Omental fat pad (tissue), 4 donors: ENCODE data around the gene CEP350. TPM values are rescaled to one million over a fixed set of nuclear protein-coding genes. Genes with fewer than 3 reads are reported as not detected.

Experiments used
- ATAC-seq: fragments of 150-250 bp; one replicate; pipeline ENCODE4 v1.9.1; 2016; ENCODE audit warnings: mild to moderate bottlenecking, moderate library complexity; ENCODE audit not compliant: low FRiP score
- DNase-seq: peaks from one replicate; pipeline ENCODE4 v3.0.0-alpha.2; 2019; ENCODE audit warnings: low spot score
- CTCF ChIP-seq, 3 donors: fragments of 450-650 bp; IDR thresholded peaks; one replicate each; pipeline ENCODE4 v1.5.1; 2016 to 2017; ENCODE audit warnings: antibody characterized with exemption in 3 of 3, mild to moderate bottlenecking in 3 of 3, moderate library complexity in 2 of 3
- total RNA-seq, 4 donors: library from RNA; depleted of rRNA; stranded (reverse); fragments of >200 nt; gene quantifications; one replicate each; pipeline ENCODE4 v1.1.0, GENCODE V29; 2016

The CEP350 gene
- total RNA-seq, 4 donors from 2014 or later, result 56.6 to 101 (median 62.4) TPM

- no peak for TF ChIP-seq CTCF (IDR thresholded peaks at IDR 0.05)
- DNase-seq, result no peak
- ATAC-seq, result no peak
Measured at GRCh38 chr1:179923029-179923428, 31.6 kb upstream of the CEP350 start.

- DNase-seq, result no peak
- no peak for TF ChIP-seq CTCF (IDR thresholded peaks at IDR 0.05)
- ATAC-seq, result no peak
Measured at GRCh38 chr1:179924268-179924667, 30.3 kb upstream of the CEP350 start.

- TF ChIP-seq CTCF (IDR thresholded peaks at IDR 0.05), result no peak
- ATAC-seq (no peak), DNase-seq (no peak)
Measured at GRCh38 chr1:179925302-179925701, 29.3 kb upstream of the CEP350 start.

- ATAC-seq (peak; percentile 89), DNase-seq (no peak)
- no peak for TF ChIP-seq CTCF (IDR thresholded peaks at IDR 0.05)
Measured at GRCh38 chr1:179925922-179926849, 28.4 kb upstream of the CEP350 start.

GRCh38 chr1:179926850-179927205 lies 27.8 kb upstream of the CEP350 start:
- DNase-seq (no peak), ATAC-seq (peak; percentile 42)
- no peak for TF ChIP-seq CTCF (IDR thresholded peaks at IDR 0.05)

GRCh38 chr1:179929955-179930798 lies 24.4 kb upstream of the CEP350 start:
- ATAC-seq, result no peak
- no peak for DNase-seq
- TF ChIP-seq CTCF (IDR thresholded peaks at IDR 0.05), result no peak
